SU-DHL-6 (cell line): ENCODE data around the gene ALDH1L2.

Experiments used
- H2AFZ ChIP-seq: fragments of 200-600 bp; sonication (generic); 2 replicates; pipeline ENCODE4 v1.6.1; 2014; ENCODE audit warnings: low read depth, mild to moderate bottlenecking, moderate library complexity, mixed read lengths, antibody characterized with exemption, low read length; ENCODE audit not compliant: severe bottlenecking
- H3F3A ChIP-seq: fragments of 200-600 bp; shearing (Covaris generic); 2 replicates; pipeline ENCODE4 v1.6.0; 2016; ENCODE audit warnings: antibody characterized with exemption, mild to moderate bottlenecking; ENCODE audit not compliant: insufficient read depth
- H3K27ac ChIP-seq: fragments of 200-600 bp; sonication (generic); 2 replicates; pipeline ENCODE4 v1.5.1; 2016; ENCODE audit warnings: low read depth, mild to moderate bottlenecking, low read length, moderate library complexity, mixed read lengths
- H3K27me3 ChIP-seq: fragments of 200-600 bp; sonication (generic), shearing (Covaris generic); 2 replicates; pipeline ENCODE4 v1.6.0; 2014; ENCODE audit warnings: mild to moderate bottlenecking, low read length
- H3K36me3 ChIP-seq: fragments of 200-600 bp; sonication (generic); 2 replicates; pipeline ENCODE4 v1.6.1; 2014; ENCODE audit warnings: mild to moderate bottlenecking, low read length, mixed read lengths
- H3K4me2 ChIP-seq: fragments of 300-600, 200-600 bp; shearing (Covaris generic), sonication (generic); 2 replicates; pipeline ENCODE4 v1.6.0; 2014; ENCODE audit warnings: low read length, low read depth, mild to moderate bottlenecking; ENCODE audit not compliant: poor library complexity, severe bottlenecking
- H3K4me3 ChIP-seq: fragments of 200-600 bp; sonication (generic); 2 replicates; pipeline ENCODE4 v1.5.1; 2014; ENCODE audit warnings: antibody characterized with exemption, low read length, mild to moderate bottlenecking, mixed read lengths; ENCODE audit not compliant: insufficient read depth, poor library complexity, severe bottlenecking
- H3K79me2 ChIP-seq: fragments of 200-600 bp; sonication (generic); 2 replicates; pipeline ENCODE4 v1.6.1; 2014; ENCODE audit warnings: mild to moderate bottlenecking, low read length, moderate library complexity; ENCODE audit not compliant: insufficient read depth
- H3K9ac ChIP-seq: fragments of 200-600 bp; sonication (generic); 2 replicates; pipeline ENCODE4 v1.7.0; 2014; ENCODE audit warnings: mild to moderate bottlenecking, low read length
- H3K9me2 ChIP-seq: fragments of 200-600 bp; sonication (generic); replicated peaks from 2 replicates; pipeline ENCODE4 v1.6.1; 2014; ENCODE audit warnings: low read length; ENCODE audit not compliant: insufficient read depth
- H3K9me3 ChIP-seq: fragments of 200-600 bp; sonication (generic); 2 replicates; pipeline ENCODE4 v1.6.1; 2014; ENCODE audit warnings: low read length, mixed read lengths; ENCODE audit not compliant: insufficient read depth
- H4K20me1 ChIP-seq: fragments of 200-600 bp; sonication (generic); 2 replicates; pipeline ENCODE4 v1.6.1; 2014; ENCODE audit warnings: low read depth, mild to moderate bottlenecking, antibody characterized with exemption, low read length, moderate library complexity, mixed read lengths
- EZH2phosphoT487 ChIP-seq: fragments of 200-600 bp; sonication (generic), shearing (Covaris generic); conservative IDR thresholded peaks from 2 replicates; pipeline ENCODE4 v1.6.1; 2018; ENCODE audit warnings: mild to moderate bottlenecking, antibody characterized with exemption, low read length, moderate library complexity, mixed read lengths
- TF ChIP-seq, protein P1 (sequence below): fragments of 200-600 bp; sonication (generic); IDR thresholded peaks from one replicate; pipeline ENCODE4 v1.5.1; 2017; ENCODE audit warnings: antibody characterized with exemption, mild to moderate bottlenecking, low read length, moderate library complexity; ENCODE audit not compliant: insufficient read depth, poor library complexity, severe bottlenecking

The ALDH1L2 gene

DNA sequence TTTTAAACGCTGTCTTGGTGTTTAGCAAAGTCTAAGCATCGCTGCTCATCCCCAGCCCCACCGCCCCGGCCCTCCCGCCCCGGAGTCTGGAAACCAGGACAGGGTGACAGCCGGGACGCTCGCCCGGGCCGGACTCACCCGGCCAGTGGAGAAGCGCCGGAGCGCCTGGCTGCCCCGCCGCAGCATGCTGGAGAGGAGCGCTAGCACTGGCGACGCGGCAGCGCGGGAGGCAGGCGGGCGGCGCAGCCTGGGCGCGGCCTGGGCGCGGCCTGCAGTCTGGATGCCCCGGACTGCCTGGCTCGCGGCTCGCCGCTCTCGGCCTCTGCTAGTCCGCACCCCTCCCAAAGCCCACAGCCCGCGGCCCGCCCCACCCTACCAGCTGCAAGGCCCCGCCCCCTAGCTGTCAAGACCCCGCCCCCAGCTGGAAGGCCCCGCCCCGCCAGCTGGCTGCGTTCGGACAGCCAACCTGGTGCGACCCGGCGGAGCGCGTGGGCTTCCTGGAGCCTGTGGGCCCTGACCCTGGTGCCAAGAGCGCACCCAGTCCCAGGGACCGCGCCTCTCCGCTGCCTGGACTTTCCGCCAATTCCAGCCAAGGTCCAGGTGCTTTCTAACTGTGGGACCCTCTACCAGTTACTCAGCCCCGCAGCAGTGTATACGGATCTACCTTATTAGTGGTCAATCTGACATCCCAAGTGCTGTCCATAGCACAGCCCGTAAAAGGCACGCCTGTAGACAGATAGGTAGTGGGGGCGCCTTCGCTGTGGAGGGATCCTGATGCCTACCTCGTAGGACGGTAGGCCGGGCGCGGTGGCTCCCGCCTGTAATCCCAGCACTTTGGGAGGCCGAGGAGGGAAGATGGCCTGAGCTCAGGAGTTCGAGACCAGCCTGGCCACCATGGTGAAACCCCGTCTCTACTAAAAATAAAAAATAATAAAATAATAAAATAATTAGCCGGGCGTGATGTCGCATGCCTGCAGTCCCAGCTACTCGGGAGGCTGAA is at the start of gene ALDH1L2:
Gene ALDH1L2 (minus strand): TSS at position 208 of the 1,000 bp plus-strand sequence. CDS start 22 bp downstream, at position 186.
- Histone ChIP-seq H3K36me3 (no peaks in the 10 kb centered on the region), H3K9me3 (no peaks in the 10 kb centered on the region), H3K79me2 (no peaks in the 10 kb centered on the region), H3K9ac (no peak within 1 kb of the TSS), H2AFZ (no peak within 1 kb of the TSS), H4K20me1 (no peaks in the 10 kb centered on the region), H3K27ac (no peak within 1 kb of the TSS), H3K4me2 (no peak within 1 kb of the TSS), H3K27me3 (no peaks in the 10 kb centered on the region), H3F3A (no peaks in the 10 kb centered on the region), H3K9me2 (no peaks in the 10 kb centered on the region), H3K4me3 (no peak within 1 kb of the TSS)
- no peak for TF ChIP-seq EZH2phosphoT487
- TF ChIP-seq, protein P1, sequence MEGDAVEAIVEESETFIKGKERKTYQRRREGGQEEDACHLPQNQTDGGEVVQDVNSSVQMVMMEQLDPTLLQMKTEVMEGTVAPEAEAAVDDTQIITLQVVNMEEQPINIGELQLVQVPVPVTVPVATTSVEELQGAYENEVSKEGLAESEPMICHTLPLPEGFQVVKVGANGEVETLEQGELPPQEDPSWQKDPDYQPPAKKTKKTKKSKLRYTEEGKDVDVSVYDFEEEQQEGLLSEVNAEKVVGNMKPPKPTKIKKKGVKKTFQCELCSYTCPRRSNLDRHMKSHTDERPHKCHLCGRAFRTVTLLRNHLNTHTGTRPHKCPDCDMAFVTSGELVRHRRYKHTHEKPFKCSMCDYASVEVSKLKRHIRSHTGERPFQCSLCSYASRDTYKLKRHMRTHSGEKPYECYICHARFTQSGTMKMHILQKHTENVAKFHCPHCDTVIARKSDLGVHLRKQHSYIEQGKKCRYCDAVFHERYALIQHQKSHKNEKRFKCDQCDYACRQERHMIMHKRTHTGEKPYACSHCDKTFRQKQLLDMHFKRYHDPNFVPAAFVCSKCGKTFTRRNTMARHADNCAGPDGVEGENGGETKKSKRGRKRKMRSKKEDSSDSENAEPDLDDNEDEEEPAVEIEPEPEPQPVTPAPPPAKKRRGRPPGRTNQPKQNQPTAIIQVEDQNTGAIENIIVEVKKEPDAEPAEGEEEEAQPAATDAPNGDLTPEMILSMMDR, result no peak

DNA sequence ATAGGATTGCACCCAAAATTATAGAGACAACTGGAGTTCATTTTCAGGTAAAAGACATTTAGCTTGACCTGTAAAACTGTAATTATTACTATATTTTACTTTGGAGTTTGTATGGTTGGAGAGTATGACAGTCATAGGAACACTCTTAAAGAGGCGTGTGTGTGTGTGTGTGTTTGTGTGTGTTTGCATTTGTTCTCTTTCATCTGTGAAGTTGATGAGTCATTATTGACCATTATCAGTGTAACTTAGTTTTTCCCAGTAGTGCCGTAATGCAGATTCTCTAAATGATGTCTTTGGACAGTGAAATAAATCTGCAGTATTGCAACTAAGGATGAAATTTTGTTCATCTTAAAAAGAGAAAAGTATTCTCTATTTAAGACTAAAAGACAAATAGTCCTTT is 36.3 kb upstream of the ALDH1L2 start:
- Histone ChIP-seq H3K9ac (no peak overlapping the region), H3K27ac (no peak overlapping the region), H3F3A (no peaks in the 10 kb centered on the region), H3K9me3 (no peaks in the 10 kb centered on the region), H4K20me1 (0 out of 2 replicates have a peak, but pooled peaks cover 3% of the 10 kb centered on the region), H3K4me2 (no peak overlapping the region), H3K36me3 (peaks cover 71% of the 10 kb centered on the region), H3K4me3 (no peak overlapping the region), H3K9me2 (no peaks in the 10 kb centered on the region), H3K27me3 (no peaks in the 10 kb centered on the region), H3K79me2 (no peaks in the 10 kb centered on the region), H2AFZ (no peak overlapping the region)
- TF ChIP-seq, protein P1, result no peak
- no peak for TF ChIP-seq EZH2phosphoT487

DNA sequence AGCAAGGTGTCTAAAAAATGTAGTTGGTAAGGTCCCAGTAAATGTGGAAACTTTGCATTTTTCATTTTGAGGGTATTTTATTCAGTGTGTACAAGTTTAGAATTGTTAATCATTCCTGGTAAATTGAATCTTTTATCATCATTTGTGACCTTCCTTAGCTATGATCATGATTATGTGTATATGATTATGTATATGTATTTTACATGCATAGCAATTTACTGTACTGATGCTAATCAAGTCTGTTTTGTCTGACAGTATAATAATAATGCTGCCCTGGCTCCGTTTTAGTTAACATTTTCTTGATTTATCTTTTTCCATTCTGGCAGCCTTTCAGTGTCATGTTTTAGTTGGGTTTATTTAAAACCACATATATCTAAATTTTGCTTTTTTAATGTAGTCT is 32.7 kb upstream of the ALDH1L2 start:
- Histone ChIP-seq H4K20me1 (peaks cover 3% of the 10 kb centered on the region; the same call in 1 of the 2 replicates), H3K9me3 (no peaks in the 10 kb centered on the region), H3K9me2 (no peaks in the 10 kb centered on the region), H3K4me3 (no peak overlapping the region), H2AFZ (no peak overlapping the region), H3F3A (no peaks in the 10 kb centered on the region; the same call in 1 of the 2 replicates), H3K27ac (no peak overlapping the region), H3K9ac (no peak overlapping the region), H3K36me3 (peaks cover 89% of the 10 kb centered on the region), H3K4me2 (no peak overlapping the region), H3K27me3 (no peaks in the 10 kb centered on the region), H3K79me2 (peaks cover 23% of the 10 kb centered on the region)
- TF ChIP-seq EZH2phosphoT487, result no peak
- TF ChIP-seq, protein P1, result no peak
